ENCODE measurements around the gene PHLPP2. TPM values are rescaled to one million over a fixed set of nuclear protein-coding genes. Genes with fewer than 3 reads are reported as not detected.
"Not testable (repeated sequence)": the region's sequence is repeated elsewhere in the genome, so short reads cannot be mapped to it uniquely, and the experiment has no call there.

PHLPP2 gene
- total and polyA plus RNA-seq, 4 experiments from 2014 or later = 1.3 to 10.5 (median 6.2) TPM

DNA sequence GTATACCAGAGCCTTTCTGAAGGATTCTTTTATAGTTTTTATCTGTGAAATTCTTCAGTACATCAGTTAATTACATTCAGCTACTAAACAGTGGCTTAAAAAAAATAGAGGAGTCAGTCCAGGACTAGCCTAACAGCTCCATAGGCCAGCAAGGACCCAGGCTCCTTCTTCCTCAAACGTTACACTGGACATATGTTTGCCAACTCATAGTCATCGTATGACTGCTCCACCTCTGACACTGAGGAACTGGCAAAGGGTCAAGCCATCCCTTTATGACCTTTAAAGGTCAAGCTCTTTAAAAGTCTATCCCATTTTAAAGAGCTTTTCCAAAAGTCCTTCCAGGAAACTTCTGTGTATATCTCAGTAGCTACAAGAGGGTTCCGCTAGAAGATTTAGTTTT lies 36.6 kb downstream of the PHLPP2 start:
- Histone ChIP-seq H3K27ac (ENCODE audit: low read depth, low read length) (no peak overlapping the region), H3K4me1 (ENCODE audit: insufficient read depth, low read length) (no peaks in the 10 kb centered on the region), H3K36me3 (ENCODE audit: insufficient read depth, low read length) (peaks cover 9% of the 10 kb centered on the region), H3K27me3 (ENCODE audit: insufficient read depth, low read length) (no peaks in the 10 kb centered on the region), H3K4me3 (ENCODE audit: low read length in 2 of 2) (no peak overlapping the region), H3K9me3 (ENCODE audit: control insufficient read depth in 1 of 2, low read length in 2 of 2) (no peaks in the 10 kb centered on the region)
- DNase-seq = no peak
- peaks cover 34 to 59% of the 10 kb centered on the region in 2 donors for H3K36me3 Mint-ChIP-seq
- no peak overlapping the region for H3K4me3 Mint-ChIP-seq
- no peaks in the 10 kb centered on the region for H3K9me3 Mint-ChIP-seq
- POLR2A ChIA-PET (ENCODE audit: partially characterized antibody) = no interaction called here
- intact Hi-C loops (cut with micrococcal nuclease) = no loop called here
- H3K4me1 Mint-ChIP-seq = peaks cover 0 to 2% (median 0%) of the 10 kb centered on the region in 4 donors
- H3K27me3 Mint-ChIP-seq = no peaks in the 10 kb centered on the region
- no peak overlapping the region for H3K27ac Mint-ChIP-seq
- CTCF ChIA-PET (ENCODE audit: partially characterized antibody) = no interaction called here

DNA sequence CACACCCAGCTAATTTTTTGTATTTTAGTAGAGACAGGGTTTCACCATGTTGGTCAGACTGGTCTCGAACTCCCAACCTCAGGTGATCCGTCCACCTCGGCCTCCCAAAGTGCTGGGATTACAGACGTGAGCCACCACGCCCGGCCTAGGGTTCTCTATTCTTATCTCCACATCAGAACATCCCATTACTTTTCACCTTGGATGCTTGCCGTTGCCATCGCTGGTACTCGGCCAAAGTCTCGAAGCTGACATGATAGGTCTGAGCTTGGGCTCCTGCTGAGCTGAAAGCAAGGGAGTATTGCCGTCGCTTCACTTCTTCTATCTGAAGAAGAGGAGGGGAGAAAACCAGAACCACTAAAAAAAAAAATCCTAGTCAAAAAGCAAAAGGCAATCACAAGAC lies 40.2 kb downstream of the PHLPP2 start:
- H3K4me3 ChIP-seq (ENCODE audit: low read length in 2 of 2); H3K9me3 Mint-ChIP-seq; H3K4me3 Mint-ChIP-seq; H3K9me3 ChIP-seq (ENCODE audit: control insufficient read depth in 1 of 2, low read length in 2 of 2); H3K36me3 ChIP-seq (ENCODE audit: insufficient read depth, low read length); H3K27ac ChIP-seq (ENCODE audit: low read depth, low read length); POLR2A ChIA-PET (ENCODE audit: partially characterized antibody); H3K27me3 Mint-ChIP-seq; H3K27ac Mint-ChIP-seq; H3K4me1 ChIP-seq (ENCODE audit: insufficient read depth, low read length); H3K4me1 Mint-ChIP-seq; H3K27me3 ChIP-seq (ENCODE audit: insufficient read depth, low read length); DNase-seq; intact Hi-C loops (cut with micrococcal nuclease); CTCF ChIA-PET (ENCODE audit: partially characterized antibody): not testable (repeated sequence)
- peaks cover 26 to 61% of the 10 kb centered on the region in 2 donors for H3K36me3 Mint-ChIP-seq

DNA sequence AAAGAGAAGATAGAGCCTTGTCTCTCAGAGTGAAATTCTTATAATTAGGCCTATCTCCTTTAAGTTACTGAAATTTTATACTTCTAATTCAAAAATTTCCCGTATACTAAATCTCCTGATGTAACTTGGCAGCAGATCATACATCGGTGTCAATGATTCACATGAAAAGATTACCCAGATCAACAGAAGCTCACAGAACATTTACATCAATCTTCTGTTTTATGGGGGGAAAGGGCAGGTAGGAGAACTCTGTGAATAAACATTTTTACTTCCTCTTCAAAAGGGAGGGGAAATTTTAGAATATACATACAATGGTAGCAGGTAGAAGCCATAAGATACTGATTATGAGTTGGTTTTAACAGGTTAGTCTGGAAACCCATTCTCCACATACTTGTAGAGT lies 43.1 kb downstream of the PHLPP2 start:
- Mint-ChIP-seq H3K36me3 (peaks cover 30 to 50% of the 10 kb centered on the region in 2 donors), H3K27me3 (no peaks in the 10 kb centered on the region), H3K9me3 (no peaks in the 10 kb centered on the region), H3K4me3 (no peak overlapping the region), H3K4me1 (no peaks in the 10 kb centered on the region), H3K27ac (no peak overlapping the region)
- no peaks in the 10 kb centered on the region for H3K4me1 ChIP-seq (ENCODE audit: insufficient read depth, low read length)
- ChIA-PET POLR2A (ENCODE audit: partially characterized antibody) (no interaction called here), CTCF (ENCODE audit: partially characterized antibody) (no interaction called here)
- H3K9me3 ChIP-seq (ENCODE audit: control insufficient read depth in 1 of 2, low read length in 2 of 2) = no peaks in the 10 kb centered on the region
- H3K36me3 ChIP-seq (ENCODE audit: insufficient read depth, low read length) = peaks cover 9% of the 10 kb centered on the region
- intact Hi-C loops (cut with micrococcal nuclease) = no loop called here
- H3K27ac ChIP-seq (ENCODE audit: low read depth, low read length) = no peak overlapping the region
- no peak overlapping the region for H3K4me3 ChIP-seq (ENCODE audit: low read length in 2 of 2)
- no peak for DNase-seq
- H3K27me3 ChIP-seq (ENCODE audit: insufficient read depth, low read length) = no peaks in the 10 kb centered on the region

DNA sequence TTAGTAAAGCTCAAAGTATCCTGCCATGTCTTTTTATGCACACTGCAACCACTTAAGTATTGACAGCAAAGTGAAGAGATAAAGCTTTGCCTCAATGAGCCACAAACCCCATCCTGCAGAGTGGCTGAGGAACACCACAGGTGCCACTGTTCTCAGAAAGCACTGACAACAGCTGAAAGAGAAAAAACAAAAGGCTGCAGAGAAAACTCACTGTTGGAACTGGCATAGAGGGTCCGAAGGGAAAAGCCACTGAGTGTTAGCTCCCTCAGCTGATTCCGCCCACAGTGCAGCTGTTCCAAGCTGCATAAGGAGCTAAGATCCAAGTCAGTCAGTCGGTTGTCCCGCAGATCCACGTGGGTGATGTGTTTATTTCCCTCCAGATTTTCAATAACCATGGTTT lies 48.3 kb downstream of the PHLPP2 start:
- CTCF ChIA-PET (ENCODE audit: partially characterized antibody) = no interaction called here
- Histone ChIP-seq H3K27me3 (ENCODE audit: insufficient read depth, low read length) (no peaks in the 10 kb centered on the region), H3K4me1 (ENCODE audit: insufficient read depth, low read length) (no peaks in the 10 kb centered on the region), H3K4me3 (ENCODE audit: low read length in 2 of 2) (no peak overlapping the region), H3K9me3 (ENCODE audit: control insufficient read depth in 1 of 2, low read length in 2 of 2) (no peaks in the 10 kb centered on the region), H3K36me3 (ENCODE audit: insufficient read depth, low read length) (peaks cover 15% of the 10 kb centered on the region), H3K27ac (ENCODE audit: low read depth, low read length) (no peak overlapping the region)
- H3K27me3 Mint-ChIP-seq = no peaks in the 10 kb centered on the region
- DNase-seq = no peak
- H3K4me1 Mint-ChIP-seq = no peaks in the 10 kb centered on the region
- no peaks in the 10 kb centered on the region for H3K9me3 Mint-ChIP-seq
- POLR2A ChIA-PET (ENCODE audit: partially characterized antibody) = no interaction called here
- intact Hi-C loops (cut with micrococcal nuclease) = no loop called here
- H3K36me3 Mint-ChIP-seq = peaks cover 36 to 41% of the 10 kb centered on the region in 2 donors
- no peak overlapping the region for H3K27ac Mint-ChIP-seq
- H3K4me3 Mint-ChIP-seq = no peak overlapping the region

DNA sequence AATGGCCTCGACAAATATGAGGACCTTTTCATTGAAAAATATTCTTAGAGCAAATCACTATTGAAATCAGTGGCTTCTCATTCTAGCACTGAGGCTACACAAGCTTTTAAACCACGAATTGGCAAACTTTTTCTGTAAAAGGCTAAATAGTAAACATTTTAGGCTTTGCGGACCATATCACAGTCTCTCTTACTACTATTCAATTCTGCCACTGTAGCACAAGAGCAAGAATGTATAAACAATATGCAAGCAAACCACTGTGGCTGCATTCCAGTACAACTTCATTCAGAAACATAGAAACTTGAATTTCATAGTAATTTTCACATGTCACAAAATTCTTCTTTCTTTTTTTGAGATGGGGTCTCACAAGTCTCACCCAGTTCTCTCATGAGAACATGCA lies 49.1 kb downstream of the PHLPP2 start:
- intact Hi-C loops (cut with micrococcal nuclease) = no loop called here
- no peak overlapping the region for H3K4me3 ChIP-seq (ENCODE audit: low read length in 2 of 2)
- Mint-ChIP-seq H3K36me3 (peaks cover 44% of the 10 kb centered on the region in 2 donors), H3K27me3 (no peaks in the 10 kb centered on the region), H3K4me3 (no peak overlapping the region), H3K27ac (no peak overlapping the region), H3K4me1 (no peaks in the 10 kb centered on the region), H3K9me3 (no peaks in the 10 kb centered on the region)
- DNase-seq = no peak
- CTCF ChIA-PET (ENCODE audit: partially characterized antibody) = no interaction called here
- H3K9me3 ChIP-seq (ENCODE audit: control insufficient read depth in 1 of 2, low read length in 2 of 2) = no peaks in the 10 kb centered on the region
- no peaks in the 10 kb centered on the region for H3K4me1 ChIP-seq (ENCODE audit: insufficient read depth, low read length)
- no peak overlapping the region for H3K27ac ChIP-seq (ENCODE audit: low read depth, low read length)
- H3K27me3 ChIP-seq (ENCODE audit: insufficient read depth, low read length) = no peaks in the 10 kb centered on the region
- POLR2A ChIA-PET (ENCODE audit: partially characterized antibody) = interaction anchor here (0.6 kb wide), 1 partner anchor 185 kb away, joined by 3 read pairs; no protein-coding TSS in a partner anchor
- H3K36me3 ChIP-seq (ENCODE audit: insufficient read depth, low read length) = peaks cover 17% of the 10 kb centered on the region

DNA sequence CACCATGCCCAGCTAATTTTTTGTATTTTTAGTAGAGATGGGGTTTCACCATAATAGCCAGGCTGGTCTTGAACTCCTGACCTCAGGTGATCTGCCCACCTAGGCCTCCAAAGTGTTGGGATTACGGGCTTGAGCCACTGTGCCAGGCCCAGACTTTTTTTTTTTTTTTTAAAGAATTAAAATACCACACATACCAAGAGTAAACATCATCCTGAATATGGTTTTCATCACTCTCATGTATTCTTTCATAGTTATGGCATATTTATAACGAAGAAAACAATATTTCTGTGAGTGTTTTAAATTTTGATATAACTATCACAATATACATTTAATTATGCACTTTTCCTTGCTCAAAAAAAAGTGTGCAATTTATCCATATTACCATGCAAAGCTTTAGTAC lies 50.3 kb downstream of the PHLPP2 start:
- H3K36me3 ChIP-seq (ENCODE audit: insufficient read depth, low read length) = peaks cover 26% of the 10 kb centered on the region
- H3K27ac Mint-ChIP-seq = no peak overlapping the region
- DNase-seq = no peak
- no peaks in the 10 kb centered on the region for H3K4me1 ChIP-seq (ENCODE audit: insufficient read depth, low read length)
- no peak overlapping the region for H3K4me3 ChIP-seq (ENCODE audit: low read length in 2 of 2)
- H3K27me3 Mint-ChIP-seq = no peaks in the 10 kb centered on the region
- H3K27ac ChIP-seq (ENCODE audit: low read depth, low read length) = no peak overlapping the region
- no peaks in the 10 kb centered on the region for H3K9me3 Mint-ChIP-seq
- ChIA-PET POLR2A (ENCODE audit: partially characterized antibody) (no interaction called here), CTCF (ENCODE audit: partially characterized antibody) (interaction anchor here (1.0 to 2.4 kb wide), 3 partner anchors 63 to 287 kb away, joined by 4 to 10 read pairs (median 4); no protein-coding TSS in a partner anchor)
- intact Hi-C loops (cut with micrococcal nuclease) = no loop called here
- H3K4me3 Mint-ChIP-seq = no peak overlapping the region
- H3K9me3 ChIP-seq (ENCODE audit: control insufficient read depth in 1 of 2, low read length in 2 of 2) = no peaks in the 10 kb centered on the region
- H3K4me1 Mint-ChIP-seq = no peaks in the 10 kb centered on the region
- H3K36me3 Mint-ChIP-seq = peaks cover 48 to 51% of the 10 kb centered on the region in 2 donors
- no peaks in the 10 kb centered on the region for H3K27me3 ChIP-seq (ENCODE audit: insufficient read depth, low read length)

DNA sequence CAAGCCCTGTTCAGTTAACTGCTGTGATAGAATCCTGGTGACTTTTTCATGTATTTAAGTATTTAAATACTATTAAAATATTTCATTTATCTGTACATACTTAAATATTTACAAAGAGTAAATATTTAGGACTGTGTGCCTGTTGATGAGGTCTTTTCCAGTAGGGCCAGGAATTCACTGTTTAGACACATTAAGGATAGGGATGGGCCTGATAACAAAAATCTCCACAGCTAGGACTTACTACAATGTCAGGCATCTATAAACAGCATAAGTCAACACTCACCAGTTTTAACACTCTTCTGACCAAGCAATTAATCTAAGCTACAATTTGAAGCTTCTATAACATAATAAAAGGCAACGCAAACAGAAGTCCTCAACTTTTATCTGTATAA lies 50.9 kb downstream of the PHLPP2 start:
- Mint-ChIP-seq H3K4me1 (no peaks in the 10 kb centered on the region), H3K27ac (no peak overlapping the region), H3K9me3 (no peaks in the 10 kb centered on the region), H3K36me3 (peaks cover 49 to 54% of the 10 kb centered on the region in 2 donors), H3K27me3 (no peaks in the 10 kb centered on the region), H3K4me3 (no peak overlapping the region)
- Histone ChIP-seq H3K4me3 (ENCODE audit: low read length in 2 of 2) (no peak overlapping the region), H3K9me3 (ENCODE audit: control insufficient read depth in 1 of 2, low read length in 2 of 2) (no peaks in the 10 kb centered on the region), H3K4me1 (ENCODE audit: insufficient read depth, low read length) (no peaks in the 10 kb centered on the region), H3K27me3 (ENCODE audit: insufficient read depth, low read length) (no peaks in the 10 kb centered on the region), H3K27ac (ENCODE audit: low read depth, low read length) (no peak overlapping the region), H3K36me3 (ENCODE audit: insufficient read depth, low read length) (peaks cover 33% of the 10 kb centered on the region)
- ChIA-PET CTCF (ENCODE audit: partially characterized antibody) (interaction anchor here (1.0 to 2.4 kb wide), 3 partner anchors 62 to 288 kb away, joined by 4 to 10 read pairs (median 4); no protein-coding TSS in a partner anchor), POLR2A (ENCODE audit: partially characterized antibody) (no interaction called here)
- intact Hi-C loops (cut with micrococcal nuclease) = no loop called here
- no peak for DNase-seq
